GM19238 (cell line): Measurements from ENCODE around the gene HOMER3.
A peak's percentile ranks its signal among the peaks of the same experiment; 100 is the strongest.

Source experiments
- DNase-seq: peaks from one replicate; pipeline ENCODE4 v3.0.0; 2011; ENCODE audit warnings: low spot score; ENCODE audit not compliant: insufficient read length

The HOMER3 gene

DNA sequence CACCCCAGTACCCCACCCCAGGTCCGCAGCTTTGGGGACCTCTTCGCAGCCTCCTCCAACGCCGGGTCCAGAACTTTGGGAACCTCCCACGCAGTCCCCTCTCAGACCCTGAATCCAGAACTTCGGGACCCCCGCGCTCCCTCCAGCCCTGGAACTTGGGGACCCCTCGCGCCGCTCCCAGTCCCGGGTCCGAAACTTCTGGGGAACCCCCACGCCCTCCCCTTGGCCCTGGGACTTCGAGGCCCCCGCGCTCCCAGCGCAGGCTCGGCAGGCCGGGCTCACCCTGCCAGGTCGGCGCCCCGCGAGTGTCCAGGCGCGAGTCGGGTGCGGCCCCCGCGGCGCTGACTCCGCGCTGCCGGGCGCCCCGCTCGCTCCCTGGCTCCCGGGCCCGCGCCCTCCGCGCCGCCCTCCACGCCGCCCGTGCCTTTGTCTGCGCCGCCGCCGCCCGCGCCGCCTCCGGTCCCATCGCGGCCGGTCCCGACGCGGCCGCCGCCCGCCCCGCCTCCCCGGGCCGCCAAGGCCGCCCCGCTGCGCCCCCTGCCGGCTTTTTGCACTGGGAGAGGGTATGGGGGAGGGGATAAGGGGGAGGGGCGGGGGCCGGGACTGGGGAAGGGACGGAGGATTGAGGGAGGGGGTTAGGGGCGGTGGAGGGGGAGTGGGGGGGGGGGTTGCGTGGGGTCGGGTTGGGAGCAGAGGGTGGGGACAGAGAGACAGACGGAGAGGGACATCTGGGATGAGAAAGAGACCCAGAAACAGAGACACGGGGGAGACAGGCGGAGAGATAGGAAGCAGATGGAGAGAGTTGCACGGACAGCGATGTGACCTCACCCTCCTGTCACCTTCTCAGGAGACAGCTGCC is at the start of gene HOMER3:
TSS of gene HOMER3 (minus strand) at position 449 of the 859 bp plus-strand sequence. CDS start 2,235 bp downstream, outside the sequence.
- peak; percentile 79 for DNase-seq

DNA sequence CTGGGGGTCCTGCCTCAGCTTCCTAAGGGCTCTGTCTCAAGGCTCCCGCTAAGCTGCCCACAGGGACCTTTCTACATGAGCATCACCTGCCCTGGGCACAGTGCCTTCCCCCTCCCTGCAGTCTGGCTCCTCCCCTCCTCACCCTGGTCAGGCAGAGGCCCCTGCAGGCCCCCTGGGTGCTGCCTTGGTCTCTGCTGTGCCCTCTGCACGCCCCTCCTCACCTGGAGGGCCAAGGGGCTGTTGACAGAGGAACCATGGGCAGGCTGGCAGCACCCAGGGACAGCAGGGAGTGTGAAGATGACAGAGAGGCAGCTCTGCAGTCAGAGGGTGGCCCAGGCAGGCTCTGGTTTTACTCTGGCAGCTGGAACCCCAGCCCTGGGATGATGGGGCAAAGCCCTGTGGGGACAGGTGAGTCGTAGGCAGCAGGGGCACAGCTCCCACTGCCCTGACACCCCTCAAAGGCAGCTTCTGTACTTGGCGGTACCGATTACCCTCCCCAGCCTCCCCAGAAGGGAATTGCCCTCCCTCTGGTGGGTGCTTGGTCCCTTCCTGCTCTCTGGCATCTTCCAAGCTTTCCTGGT is 49.2 kb upstream of the HOMER3 start:
- no peak for DNase-seq

DNA sequence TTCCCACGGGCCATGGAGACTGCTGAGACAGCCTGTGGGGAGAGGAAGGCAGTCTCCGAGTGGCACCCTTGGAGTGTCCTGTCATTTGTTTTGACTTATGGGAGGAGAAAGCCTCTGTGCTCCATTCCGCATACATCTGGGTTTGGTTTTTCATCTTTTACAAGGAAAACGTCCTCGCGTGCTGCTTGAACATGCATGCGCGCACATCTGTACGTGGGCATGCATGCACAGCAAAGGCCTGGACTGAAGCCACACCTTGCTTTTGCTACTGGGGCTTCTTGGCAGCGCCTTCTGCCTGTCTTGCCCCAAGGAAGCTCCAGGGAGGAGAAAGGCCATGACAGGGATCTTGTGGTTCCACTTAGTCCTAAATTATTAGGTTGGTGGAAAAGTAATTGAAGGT is 48.3 kb upstream of the HOMER3 start:
- DNase-seq, result no peak

DNA sequence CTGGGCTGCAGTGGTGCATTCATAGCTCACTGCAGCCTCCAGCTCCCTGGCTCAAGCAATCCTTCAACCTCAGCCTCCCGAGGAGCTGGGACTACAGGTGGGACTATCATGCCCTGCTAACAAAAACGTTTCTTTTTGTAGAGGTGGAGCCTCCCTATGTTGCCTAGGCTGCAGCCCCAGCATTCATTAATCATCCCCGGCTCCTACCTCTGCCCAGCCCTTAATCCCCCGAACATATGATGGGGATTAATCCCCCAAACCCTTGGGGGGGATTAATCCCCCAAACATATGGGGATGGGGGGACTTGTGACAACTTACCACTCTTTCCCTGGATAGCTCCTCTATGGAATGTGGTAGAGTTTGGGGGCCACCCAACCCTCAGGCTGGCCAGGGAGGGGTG is 46.4 kb upstream of the HOMER3 start:
- no peak for DNase-seq

DNA sequence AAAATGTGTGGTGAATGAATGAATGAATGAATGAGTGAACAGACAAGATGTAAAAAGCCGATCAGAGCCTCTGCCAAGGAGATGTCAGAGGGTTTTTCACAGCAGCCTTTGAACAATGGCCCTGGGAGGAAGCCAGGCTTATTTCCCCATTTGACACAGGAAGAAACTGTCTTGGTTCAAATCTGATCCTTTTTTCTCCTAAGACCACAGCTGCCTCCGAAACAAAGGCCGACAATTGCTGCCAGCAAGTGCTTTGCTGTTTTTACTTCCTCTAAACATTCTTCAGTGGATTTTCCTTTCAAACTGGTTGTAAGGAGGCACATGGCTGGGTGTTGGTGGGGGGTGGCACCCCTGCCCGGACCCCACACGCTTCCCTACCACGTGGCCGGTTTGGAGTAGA is 44.2 kb upstream of the HOMER3 start:
- no peak for DNase-seq

DNA sequence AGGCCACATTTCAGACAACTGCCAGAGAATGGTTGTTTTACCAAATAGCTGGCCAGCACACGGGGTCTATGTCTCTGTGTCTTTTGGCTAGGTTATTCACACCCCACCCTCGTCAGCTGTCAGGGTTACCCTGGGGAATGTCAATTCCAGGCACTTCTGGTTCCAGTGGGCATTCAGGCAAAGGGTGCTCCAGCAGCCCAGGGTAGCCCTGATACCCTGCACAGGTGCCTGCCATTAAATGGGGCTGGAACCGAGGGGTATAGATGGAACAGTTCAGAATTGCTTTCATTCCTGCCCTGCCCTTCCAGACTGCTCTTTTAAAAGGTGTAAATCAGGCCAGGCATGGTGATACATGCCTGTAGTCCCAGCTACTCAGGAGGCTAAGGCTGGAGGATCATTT is 43.2 kb upstream of the HOMER3 start:
- DNase-seq, result no peak

DNA sequence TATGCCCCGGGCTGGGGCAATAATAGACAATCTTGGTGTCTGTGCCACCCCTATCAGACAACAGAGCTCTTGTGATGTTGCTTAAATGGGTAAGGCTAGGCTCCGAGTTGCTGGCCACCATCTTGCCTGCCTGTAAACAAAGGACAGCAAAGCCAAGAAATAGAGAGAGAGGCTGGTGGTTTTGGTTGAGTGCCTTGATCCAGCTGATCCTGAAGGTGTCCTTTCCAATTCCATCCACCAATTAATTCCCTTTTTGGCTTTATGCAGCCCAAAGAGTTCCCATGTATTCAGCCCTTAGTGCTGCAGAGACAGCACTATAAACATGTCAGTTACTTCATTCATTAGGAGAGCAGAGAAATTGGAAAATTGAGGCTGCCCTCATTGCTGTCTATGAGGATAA is 41.7 kb upstream of the HOMER3 start:
- DNase-seq, result no peak

DNA sequence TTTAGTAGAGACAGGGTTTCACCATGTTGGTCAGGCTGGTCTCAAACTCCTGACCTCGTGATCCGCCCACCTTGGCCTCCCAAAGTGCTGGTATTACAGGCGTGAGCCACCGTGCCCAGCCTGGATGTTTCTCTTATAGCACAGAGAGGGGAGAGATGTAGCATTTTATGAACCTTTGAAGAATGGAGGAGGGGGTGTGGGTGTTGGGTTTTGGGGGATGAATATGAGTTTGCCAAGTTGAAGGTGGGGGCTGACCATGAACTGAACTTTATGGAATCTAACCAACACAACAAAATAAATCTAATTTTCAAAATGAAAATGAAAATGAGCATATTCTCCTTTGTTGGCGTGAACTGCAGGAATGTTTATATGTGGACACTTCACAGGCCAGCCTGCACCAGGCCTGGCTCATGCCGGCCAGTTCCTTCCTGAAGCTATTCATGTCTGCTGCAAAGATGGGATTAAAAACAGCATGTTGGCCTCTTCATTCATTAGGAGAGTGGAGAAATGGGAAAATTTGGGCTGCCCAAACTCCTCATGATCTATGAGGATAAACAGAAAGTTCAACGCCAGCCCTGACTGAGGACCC is 39.5 kb upstream of the HOMER3 start:
- no peak for DNase-seq

DNA sequence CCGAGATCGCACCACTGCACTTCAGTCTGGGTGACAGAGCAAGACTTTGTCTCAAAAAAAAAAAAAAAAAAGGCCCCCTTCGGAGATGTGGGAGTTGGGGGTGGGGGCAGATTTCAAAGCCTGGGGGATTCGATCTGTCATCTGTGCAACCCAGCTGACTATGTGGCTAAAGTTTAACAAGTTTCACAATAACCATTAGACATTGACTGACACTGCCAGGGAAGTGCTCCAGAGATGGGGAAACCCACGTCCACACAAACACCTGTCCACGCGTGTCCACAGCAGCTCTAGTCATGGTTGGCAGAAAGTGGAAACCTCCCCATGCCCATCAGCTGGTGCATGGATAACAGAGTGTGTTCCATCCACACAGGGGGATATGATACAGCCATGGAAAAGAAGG is 37.6 kb upstream of the HOMER3 start:
- no peak for DNase-seq

DNA sequence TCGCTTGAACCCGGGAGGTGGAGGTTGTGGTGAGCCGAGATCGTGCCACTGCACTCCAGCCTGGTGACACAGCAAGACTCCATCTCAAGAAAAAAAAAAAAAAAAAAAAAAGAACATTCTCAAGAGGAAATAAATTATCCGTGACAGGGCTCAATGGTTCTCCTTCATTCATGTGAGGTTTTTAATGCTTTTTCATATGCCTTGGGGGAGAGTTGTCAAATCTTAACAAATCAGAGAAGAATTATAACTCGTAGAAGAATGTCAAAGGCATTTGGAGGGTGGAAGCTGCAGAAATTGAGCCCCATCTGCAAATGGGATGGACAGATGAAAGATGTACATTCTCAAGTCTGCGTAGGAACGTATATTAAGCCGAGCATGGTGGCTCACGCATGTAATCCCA is 34.9 kb upstream of the HOMER3 start:
- no peak for DNase-seq

DNA sequence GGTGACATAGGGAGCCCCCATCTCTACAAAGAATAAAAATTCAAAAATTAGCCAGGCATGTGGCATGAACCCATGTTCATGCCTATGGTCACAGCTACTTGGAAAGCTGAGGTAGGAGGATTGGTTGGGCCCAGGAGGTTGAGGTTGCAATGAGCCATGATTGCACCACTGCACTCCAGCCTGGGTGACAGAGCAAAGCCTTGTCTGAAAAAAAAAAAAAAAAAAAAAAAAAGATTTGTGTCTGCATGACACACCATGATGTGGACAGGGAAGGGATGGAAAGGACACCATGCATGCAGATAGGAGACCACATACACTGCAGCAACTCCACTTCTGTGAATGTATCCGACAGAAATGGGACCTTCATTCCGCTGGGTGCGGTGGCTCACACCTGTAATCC is 34.0 kb upstream of the HOMER3 start:
- DNase-seq, result no peak

DNA sequence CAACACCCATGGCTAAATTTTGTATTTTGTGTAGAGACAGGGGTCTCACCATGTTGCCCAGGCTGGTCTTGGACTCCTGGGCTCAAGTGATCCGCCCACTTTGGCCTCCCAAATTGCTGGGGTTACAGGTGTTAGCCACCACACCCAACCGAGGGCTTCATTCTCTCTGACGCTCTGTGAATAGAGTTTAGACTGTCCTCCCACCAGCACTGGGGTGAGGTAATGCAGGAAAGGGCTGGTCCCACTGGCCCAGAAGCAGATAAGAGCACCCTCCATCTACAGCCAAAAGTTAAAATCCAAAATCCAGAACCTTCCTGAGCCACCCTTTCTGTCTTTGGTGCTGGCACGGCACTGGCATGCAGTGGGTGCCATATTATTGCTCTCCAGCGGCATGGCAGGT is 31.8 kb upstream of the HOMER3 start:
- DNase-seq, result no peak

DNA sequence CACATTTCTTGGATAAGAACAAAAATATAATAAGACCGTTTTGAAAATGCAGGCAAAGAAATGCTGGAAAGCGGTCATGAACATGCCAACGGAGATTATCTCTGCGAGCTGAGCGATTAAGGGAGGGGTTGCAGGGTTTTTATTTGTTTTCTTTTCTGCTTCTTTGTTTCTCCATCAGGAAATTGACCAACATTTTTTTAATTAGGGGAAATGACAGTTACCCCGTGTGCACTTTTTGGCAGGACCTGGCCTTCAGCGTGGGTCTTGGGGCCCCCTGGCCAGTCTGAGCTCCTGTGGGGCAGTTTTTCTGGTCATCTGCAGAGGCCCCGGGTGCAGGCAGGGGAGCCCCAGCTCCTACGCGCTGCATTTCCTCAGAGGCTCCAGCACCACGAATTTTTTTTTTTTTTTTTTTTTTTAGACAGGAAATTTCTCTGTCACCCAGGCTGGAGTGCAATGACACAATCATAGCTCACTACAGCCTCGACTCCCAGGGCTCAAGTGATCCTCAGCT is 31.3 kb upstream of the HOMER3 start:
- no peak for DNase-seq

DNA sequence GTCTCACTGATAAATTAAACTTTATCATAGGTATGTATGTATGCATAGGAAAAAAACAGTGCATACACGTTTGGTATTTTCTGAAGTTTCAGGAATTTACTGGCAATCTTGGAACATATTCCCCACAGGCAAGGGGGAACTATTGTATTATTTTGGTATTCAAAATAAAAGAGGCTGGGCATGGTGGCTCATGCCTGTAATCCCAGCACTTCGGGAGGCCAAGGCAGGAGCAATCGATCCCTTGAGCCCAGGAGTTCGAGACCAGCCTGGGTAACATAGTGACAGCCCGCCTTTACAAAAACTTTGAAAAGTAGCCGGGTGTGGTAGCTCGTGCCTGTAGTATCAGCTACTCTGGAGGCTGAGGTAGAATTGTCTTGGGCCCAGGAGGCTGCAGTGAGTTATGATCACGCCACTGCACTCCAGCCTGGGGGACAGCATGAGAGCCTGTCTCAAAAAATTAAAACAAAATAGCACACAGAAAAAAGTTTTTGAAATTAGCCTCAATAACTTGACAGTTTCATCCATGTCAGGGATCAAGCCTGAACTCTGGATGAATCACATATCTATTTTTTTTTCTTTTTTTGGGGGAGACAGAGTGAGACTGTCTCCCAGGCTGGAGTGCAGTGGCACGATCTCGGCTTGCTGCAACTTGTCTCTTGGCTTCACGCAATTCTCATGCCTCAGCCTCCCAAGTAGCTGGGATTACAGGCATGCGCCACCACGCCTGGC is 29.1 kb upstream of the HOMER3 start:
- no peak for DNase-seq

DNA sequence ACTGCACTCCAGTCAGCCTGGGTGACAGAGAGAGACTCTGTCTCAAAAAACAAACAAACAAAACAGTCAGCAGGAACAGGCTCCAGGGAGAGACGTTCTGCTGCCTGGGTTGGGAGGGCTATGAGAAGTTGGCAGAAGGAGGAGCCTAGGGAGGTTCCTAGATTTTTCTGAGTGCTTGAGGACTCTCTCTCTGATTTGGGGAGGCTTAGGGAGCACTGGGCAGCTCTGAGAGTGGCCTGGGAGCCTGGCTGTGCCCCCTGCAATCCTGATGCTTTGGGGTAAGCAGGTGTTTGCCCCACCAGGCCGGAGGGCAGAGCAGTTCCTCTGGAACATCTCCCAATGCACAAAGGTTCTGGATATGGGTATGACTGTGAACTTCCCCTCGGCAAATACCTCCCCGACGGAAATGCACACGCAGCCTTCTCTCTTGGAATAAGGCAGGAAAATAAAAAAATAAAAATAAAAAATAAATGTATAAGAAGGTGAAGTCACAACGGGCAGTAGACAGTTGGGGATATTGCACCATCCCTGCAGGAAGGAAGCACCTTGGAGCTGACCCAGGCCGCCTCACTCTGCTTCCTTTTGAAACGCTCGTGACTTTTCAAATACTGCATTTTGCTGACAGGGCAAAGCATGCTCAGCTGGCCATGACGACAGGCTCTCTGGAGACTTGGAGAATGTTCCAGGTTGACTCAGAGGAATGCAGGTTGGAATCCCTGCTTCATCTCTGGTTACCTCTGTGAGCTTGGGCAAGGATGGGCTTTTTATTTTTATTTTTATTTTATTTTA is 26.5 kb upstream of the HOMER3 start:
- no peak for DNase-seq

DNA sequence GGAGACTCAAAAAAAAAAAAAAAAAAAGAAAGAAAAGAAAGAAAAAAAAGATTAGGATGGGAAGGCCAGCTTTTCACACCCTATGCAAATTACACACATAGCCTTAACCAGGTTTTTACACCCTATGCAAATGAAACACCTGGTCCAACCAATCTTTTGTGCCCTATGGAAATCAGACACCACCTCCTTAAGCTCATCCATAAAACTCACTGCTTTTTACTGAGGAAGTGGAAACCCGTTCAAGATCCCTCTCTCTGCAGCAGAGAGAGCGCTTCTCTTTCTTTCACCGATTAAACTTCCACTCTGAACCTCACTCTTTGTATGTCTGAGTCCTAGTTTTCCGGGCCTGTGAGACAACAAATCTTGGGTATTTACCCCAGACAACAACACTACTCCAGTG is 25.3 kb upstream of the HOMER3 start:
- no peak for DNase-seq

DNA sequence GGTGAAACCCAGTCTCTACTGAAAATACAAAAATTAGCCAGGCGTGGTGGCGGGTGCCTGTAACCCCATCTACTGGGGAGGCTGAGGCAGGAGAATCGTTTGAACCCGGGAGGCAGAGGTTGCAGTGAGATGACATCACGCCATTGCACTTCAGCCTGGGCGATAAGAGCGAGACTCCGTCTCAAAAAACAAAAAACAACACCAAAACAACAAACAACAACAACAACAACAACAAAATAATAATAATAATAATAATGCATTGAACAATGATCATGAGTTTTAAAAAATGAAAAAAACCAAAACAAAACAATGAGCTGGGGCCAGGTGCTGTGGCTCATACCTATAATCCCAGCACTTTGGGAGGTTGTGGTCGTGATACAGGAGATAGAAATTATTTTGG is 23.1 kb upstream of the HOMER3 start:
- no peak for DNase-seq

DNA sequence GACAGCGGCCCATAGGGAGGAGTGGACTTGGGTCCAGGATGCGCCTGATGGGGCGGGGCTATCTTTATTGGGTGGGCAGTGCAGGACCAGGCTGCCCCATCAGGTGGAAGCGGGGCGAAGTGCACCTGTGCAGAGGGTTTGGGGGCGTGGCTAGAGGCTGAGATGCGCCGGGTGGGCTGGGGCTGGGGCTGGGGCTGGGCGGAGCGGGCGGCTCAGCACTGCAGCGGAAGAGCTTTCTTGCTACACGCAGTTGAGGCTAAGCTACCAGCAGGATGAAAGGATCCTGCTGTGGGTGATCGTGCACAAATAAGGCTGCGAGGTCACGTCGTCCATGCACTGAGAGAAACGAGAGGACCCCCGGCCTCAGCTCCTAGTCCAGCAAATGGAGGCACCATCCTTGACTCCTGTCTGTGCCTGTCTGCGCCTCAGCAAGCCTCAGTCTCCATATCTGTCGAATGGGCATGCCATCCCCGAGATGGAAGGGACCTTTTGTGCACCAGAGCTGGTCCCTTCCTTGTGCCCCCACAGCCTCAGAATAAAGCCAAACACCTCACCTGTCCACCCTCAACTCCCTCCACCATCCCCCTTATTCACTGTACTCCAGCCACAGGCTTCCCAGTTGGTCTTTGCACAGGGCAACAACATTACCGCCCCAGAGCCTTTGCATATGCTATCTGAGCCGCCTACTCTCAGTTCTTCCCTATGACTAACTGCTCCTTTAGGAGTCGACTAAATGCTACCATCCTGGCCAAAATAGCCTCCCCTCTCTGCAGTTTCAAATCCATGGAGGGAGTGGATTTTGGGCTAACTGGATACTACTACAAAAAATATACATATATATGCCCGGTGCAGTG is 21.0 kb upstream of the HOMER3 start:
- no peak for DNase-seq

DNA sequence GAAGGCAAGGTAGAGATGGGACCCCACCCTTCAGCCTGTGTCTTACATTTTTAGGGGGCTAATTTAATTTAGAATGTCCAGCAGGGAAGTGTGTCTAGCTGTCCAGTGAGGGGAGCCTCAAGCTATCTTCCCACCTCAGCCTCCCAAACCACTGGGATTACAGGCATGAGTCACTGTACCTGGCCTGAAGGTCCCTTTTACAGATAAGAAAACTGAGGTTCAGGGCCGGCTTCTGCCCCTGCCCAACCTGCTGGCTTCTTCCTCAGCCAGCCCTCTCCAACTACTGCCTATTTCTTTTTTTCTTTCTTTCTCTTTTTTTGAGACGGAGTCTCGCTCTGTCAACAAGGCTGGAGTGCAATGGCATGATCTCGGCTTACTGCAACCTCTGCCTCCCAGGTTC is 19.4 kb upstream of the HOMER3 start:
- no peak for DNase-seq

DNA sequence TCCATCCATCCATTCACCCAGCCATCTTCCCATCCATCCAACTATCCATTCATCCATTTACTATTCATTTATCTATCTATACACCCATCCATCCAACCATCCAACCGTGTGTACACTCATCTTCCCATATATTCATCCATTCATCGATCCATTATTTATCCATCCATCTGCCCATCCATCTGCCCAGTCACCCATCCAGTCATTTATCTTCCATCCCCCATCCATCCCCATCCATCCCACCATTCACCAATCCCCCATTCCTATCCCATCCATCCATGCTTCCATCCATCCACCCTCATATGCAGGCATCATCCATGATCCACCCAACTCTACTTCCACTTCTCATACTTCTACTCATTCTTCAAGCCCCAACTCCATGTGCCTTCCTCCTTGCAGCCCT is 14.0 kb upstream of the HOMER3 start:
- DNase-seq, result no peak
